GM23338 (cell line): Measurements from ENCODE around the gene RELL1. TPM values are rescaled to one million over a fixed set of nuclear protein-coding genes. Genes with fewer than 3 reads are reported as not detected.

Source experiments
- ATAC-seq: fragments of 200-7000 bp; cut with Tn5 transposase; 3 replicates; pipeline ENCODE4 v1.9.1; 2020
- DNase-seq: peaks from one replicate; pipeline ENCODE4 v3.0.0-alpha.2; 2015; ENCODE audit warnings: low spot score
- H2AFZ ChIP-seq: fragments of 200-600 bp; sonication (generic); 2 replicates; pipeline ENCODE4 v1.8.0; 2016; ENCODE audit warnings: antibody characterized with exemption, mild to moderate bottlenecking, moderate library complexity
- H3F3A ChIP-seq: fragments of 200-600 bp; sonication (generic); replicated peaks from 2 replicates; pipeline ENCODE4 v1.8.0; 2017; ENCODE audit warnings: antibody characterized with exemption, mixed run types, low read depth
- H3K27ac ChIP-seq: fragments of 200-600 bp; sonication (generic); 2 replicates; pipeline ENCODE4 v1.6.1; 2016; ENCODE audit warnings: low read depth
- H3K27me3 ChIP-seq: fragments of 200-600 bp; sonication (generic); 2 replicates; pipeline ENCODE4 v1.8.0; 2016; ENCODE audit warnings: mild to moderate bottlenecking, mixed run types, moderate library complexity; ENCODE audit not compliant: insufficient read depth
- H3K36me3 ChIP-seq: fragments of 200-600 bp; sonication (generic); 2 replicates; pipeline ENCODE4 v1.8.0; 2016; ENCODE audit warnings: mild to moderate bottlenecking; ENCODE audit not compliant: insufficient read depth
- H3K4me1 ChIP-seq: fragments of 200-600 bp; sonication (generic); 2 replicates; pipeline ENCODE4 v1.8.0; 2016; ENCODE audit warnings: mild to moderate bottlenecking, moderate library complexity; ENCODE audit not compliant: insufficient read depth
- H3K4me2 ChIP-seq: fragments of 200-600 bp; sonication (generic); 2 replicates; pipeline ENCODE4 v1.7.1; 2017; ENCODE audit warnings: mixed run types
- H3K4me3 ChIP-seq: fragments of 200-600 bp; sonication (generic); 2 replicates; pipeline ENCODE4 v1.6.1; 2016; ENCODE audit warnings: mixed run types
- H3K79me2 ChIP-seq: fragments of 200-600 bp; sonication (generic); replicated peaks from 2 replicates; pipeline ENCODE4 v1.8.0; 2017; ENCODE audit warnings: mild to moderate bottlenecking; ENCODE audit not compliant: insufficient read depth
- H3K9me2 ChIP-seq: fragments of 200-600 bp; sonication (generic); 2 replicates; pipeline ENCODE4 v1.8.0; 2017; ENCODE audit not compliant: insufficient read depth
- H4K20me1 ChIP-seq: fragments of 200-600 bp; sonication (generic); replicated peaks from 2 replicates; pipeline ENCODE4 v1.8.0; 2017; ENCODE audit warnings: mild to moderate bottlenecking; ENCODE audit not compliant: insufficient read depth
- H3K27ac Mint-ChIP-seq: 2 replicates; pipeline ENCODE4 v1.8.0; 2020; ENCODE audit warnings: inconsistent platforms, mild to moderate bottlenecking, moderate library complexity, mixed read lengths
- H3K27me3 Mint-ChIP-seq: 3 replicates; pipeline ENCODE4 v1.8.0; 2022; ENCODE audit warnings: low read depth, mild to moderate bottlenecking, moderate library complexity, mixed read lengths, inconsistent platforms; ENCODE audit not compliant: insufficient read depth, poor library complexity
- H3K36me3 Mint-ChIP-seq: 3 replicates; pipeline ENCODE4 v1.8.0; 2021; ENCODE audit warnings: low read depth, mild to moderate bottlenecking, inconsistent platforms, moderate library complexity, mixed read lengths
- H3K4me1 Mint-ChIP-seq: 3 replicates; pipeline ENCODE4 v1.8.0; 2020; ENCODE audit warnings: mild to moderate bottlenecking, inconsistent platforms, mixed read lengths
- H3K4me3 Mint-ChIP-seq: 3 replicates; pipeline ENCODE4 v1.8.0; 2021; ENCODE audit warnings: moderate library complexity, mild to moderate bottlenecking, inconsistent platforms, mixed read lengths
- H3K9me3 Mint-ChIP-seq: 3 replicates; pipeline ENCODE4 v1.8.0; 2020; ENCODE audit warnings: moderate library complexity, mild to moderate bottlenecking, inconsistent platforms, mixed read lengths
- CREB1 ChIP-seq: fragments of 250-450 bp; sonication (Bioruptor Pico); IDR thresholded peaks from 2 replicates; pipeline ENCODE4 v1.5.0; 2020; ENCODE audit warnings: low read depth, mild to moderate bottlenecking, moderate library complexity
- EZH2 ChIP-seq: fragments of 200-600 bp; sonication (generic); IDR thresholded peaks from one replicate; pipeline ENCODE4 v1.8.0; 2017; ENCODE audit warnings: antibody characterized with exemption, mild to moderate bottlenecking, low read depth; ENCODE audit not compliant: unreplicated experiment
- EZH2phosphoT487 ChIP-seq: fragments of 200-600 bp; sonication (generic); IDR thresholded peaks from one replicate; pipeline ENCODE4 v1.8.1; 2018; ENCODE audit warnings: antibody characterized with exemption; ENCODE audit not compliant: unreplicated experiment
- JUNB ChIP-seq: IDR thresholded peaks from one replicate; pipeline ENCODE4 v1.6.1; 2016; ENCODE audit warnings: antibody characterized with exemption; ENCODE audit not compliant: unreplicated experiment
- NANOG ChIP-seq: IDR thresholded peaks from 2 replicates; pipeline ENCODE4 v1.6.1; 2016; ENCODE audit warnings: antibody characterized with exemption, borderline replicate concordance
- POLR2AphosphoS5 ChIP-seq: IDR thresholded peaks from 2 replicates; pipeline ENCODE4 v1.6.1; 2016; ENCODE audit warnings: antibody characterized with exemption, low read depth
- STAT1 ChIP-seq: IDR thresholded peaks from one replicate; pipeline ENCODE4 v1.6.1; 2016; ENCODE audit warnings: antibody characterized with exemption; ENCODE audit not compliant: unreplicated experiment
- ZNF114 ChIP-seq: fragments of 250-450 bp; sonication (Bioruptor Pico); IDR thresholded peaks from 2 replicates; pipeline ENCODE4 v1.5.0; 2020; ENCODE audit warnings: mild to moderate bottlenecking, moderate library complexity
- ZNF331 ChIP-seq: fragments of 250-450 bp; sonication (Bioruptor Pico); IDR thresholded peaks from 2 replicates; pipeline ENCODE4 v1.5.0; 2020; ENCODE audit warnings: low read depth, mild to moderate bottlenecking, moderate library complexity
- polyA plus RNA-seq: library from polyadenylated mRNA; unstranded; fragments of >200 nt; fragmentation: Nextera tagmentation; extraction: Ambion mirVana; gene quantifications from 2 replicates; pipeline ENCODE4 v1.2.1, GENCODE V29; 2016
- total RNA-seq: library from RNA; depleted of rRNA; stranded (reverse); fragments of >200 nt; shearing (Covaris generic); gene quantifications from 2 replicates; pipeline ENCODE4 v1.2.3, GENCODE V29; 2014
- TF ChIP-seq, protein P1 (sequence below): IDR thresholded peaks from 2 replicates; pipeline ENCODE4 v1.6.1; 2016; ENCODE audit warnings: antibody characterized with exemption
- TF ChIP-seq, protein P2 (sequence below): IDR thresholded peaks from one replicate; pipeline ENCODE4 v1.6.1; 2018; ENCODE audit warnings: antibody characterized with exemption; ENCODE audit not compliant: unreplicated experiment
- TF ChIP-seq, protein P3 (sequence below): fragments of 250-450 bp; sonication (Bioruptor Pico); IDR thresholded peaks from 2 replicates; pipeline ENCODE4 v1.5.0; 2020; ENCODE audit warnings: mild to moderate bottlenecking, moderate library complexity
- TF ChIP-seq, protein P4 (sequence below), 2 experiments: fragments of 200-600 bp in 1 of 2; sonication (generic) in 1 of 2; conservative IDR thresholded peaks; 2 replicates each; pipeline versions ENCODE4 v1.5.1 to v1.6.1; 2016 to 2017; ENCODE audit warnings: antibody characterized with exemption in 2 of 2, low read depth in 2 of 2, mild to moderate bottlenecking in 2 of 2, moderate library complexity in 1 of 2

The RELL1 gene
- total and polyA plus RNA-seq, 2 experiments from 2014 or later = 2.8 to 28.5 TPM

DNA sequence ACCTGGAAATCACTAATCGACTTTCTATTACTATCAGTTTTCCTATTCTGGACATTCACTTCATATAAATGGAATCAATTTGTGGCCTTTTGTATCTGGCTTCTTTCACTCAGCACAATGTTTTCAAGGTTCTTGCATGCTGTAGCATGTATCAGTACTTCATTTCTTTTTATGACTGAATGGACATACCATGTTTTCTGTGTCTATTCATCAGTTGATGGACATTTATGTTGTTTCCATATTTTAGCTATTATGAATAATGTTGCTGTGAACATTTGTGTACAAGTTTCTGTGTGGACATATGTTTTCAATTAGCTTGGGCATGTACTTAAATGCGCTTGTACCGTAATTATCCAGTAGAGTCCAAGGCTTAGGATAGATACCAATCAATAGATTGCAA is 19.9 kb upstream of the RELL1 start:
- H3K36me3 ChIP-seq = no peaks in the 10 kb centered on the region
- no peak overlapping the region for H3K4me3 Mint-ChIP-seq
- H2AFZ ChIP-seq = no peak overlapping the region
- H3K4me3 ChIP-seq = no peak overlapping the region
- H3K79me2 ChIP-seq = no peaks in the 10 kb centered on the region
- H3K4me1 ChIP-seq = no peaks in the 10 kb centered on the region
- H3K27ac ChIP-seq = no peak overlapping the region
- DNase-seq = no peak
- no peaks in the 10 kb centered on the region; the same call in 2 of the 3 replicates for H3K9me3 Mint-ChIP-seq
- H3K27ac Mint-ChIP-seq = no peak overlapping the region
- TF ChIP-seq EZH2phosphoT487 (no peak), CREB1 (CRISPR knock-in tag) (no peak), ZNF331 (no peak), NANOG (no peak), POLR2AphosphoS5 (no peak), EZH2 (no peak), ZNF114 (CRISPR knock-in tag) (no peak), STAT1 (no peak), JUNB (no peak)
- TF ChIP-seq, protein P1, sequence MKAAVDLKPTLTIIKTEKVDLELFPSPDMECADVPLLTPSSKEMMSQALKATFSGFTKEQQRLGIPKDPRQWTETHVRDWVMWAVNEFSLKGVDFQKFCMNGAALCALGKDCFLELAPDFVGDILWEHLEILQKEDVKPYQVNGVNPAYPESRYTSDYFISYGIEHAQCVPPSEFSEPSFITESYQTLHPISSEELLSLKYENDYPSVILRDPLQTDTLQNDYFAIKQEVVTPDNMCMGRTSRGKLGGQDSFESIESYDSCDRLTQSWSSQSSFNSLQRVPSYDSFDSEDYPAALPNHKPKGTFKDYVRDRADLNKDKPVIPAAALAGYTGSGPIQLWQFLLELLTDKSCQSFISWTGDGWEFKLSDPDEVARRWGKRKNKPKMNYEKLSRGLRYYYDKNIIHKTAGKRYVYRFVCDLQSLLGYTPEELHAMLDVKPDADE = no peak
- TF ChIP-seq, protein P2, sequence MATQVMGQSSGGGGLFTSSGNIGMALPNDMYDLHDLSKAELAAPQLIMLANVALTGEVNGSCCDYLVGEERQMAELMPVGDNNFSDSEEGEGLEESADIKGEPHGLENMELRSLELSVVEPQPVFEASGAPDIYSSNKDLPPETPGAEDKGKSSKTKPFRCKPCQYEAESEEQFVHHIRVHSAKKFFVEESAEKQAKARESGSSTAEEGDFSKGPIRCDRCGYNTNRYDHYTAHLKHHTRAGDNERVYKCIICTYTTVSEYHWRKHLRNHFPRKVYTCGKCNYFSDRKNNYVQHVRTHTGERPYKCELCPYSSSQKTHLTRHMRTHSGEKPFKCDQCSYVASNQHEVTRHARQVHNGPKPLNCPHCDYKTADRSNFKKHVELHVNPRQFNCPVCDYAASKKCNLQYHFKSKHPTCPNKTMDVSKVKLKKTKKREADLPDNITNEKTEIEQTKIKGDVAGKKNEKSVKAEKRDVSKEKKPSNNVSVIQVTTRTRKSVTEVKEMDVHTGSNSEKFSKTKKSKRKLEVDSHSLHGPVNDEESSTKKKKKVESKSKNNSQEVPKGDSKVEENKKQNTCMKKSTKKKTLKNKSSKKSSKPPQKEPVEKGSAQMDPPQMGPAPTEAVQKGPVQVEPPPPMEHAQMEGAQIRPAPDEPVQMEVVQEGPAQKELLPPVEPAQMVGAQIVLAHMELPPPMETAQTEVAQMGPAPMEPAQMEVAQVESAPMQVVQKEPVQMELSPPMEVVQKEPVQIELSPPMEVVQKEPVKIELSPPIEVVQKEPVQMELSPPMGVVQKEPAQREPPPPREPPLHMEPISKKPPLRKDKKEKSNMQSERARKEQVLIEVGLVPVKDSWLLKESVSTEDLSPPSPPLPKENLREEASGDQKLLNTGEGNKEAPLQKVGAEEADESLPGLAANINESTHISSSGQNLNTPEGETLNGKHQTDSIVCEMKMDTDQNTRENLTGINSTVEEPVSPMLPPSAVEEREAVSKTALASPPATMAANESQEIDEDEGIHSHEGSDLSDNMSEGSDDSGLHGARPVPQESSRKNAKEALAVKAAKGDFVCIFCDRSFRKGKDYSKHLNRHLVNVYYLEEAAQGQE = no peak
- TF ChIP-seq, protein P3, sequence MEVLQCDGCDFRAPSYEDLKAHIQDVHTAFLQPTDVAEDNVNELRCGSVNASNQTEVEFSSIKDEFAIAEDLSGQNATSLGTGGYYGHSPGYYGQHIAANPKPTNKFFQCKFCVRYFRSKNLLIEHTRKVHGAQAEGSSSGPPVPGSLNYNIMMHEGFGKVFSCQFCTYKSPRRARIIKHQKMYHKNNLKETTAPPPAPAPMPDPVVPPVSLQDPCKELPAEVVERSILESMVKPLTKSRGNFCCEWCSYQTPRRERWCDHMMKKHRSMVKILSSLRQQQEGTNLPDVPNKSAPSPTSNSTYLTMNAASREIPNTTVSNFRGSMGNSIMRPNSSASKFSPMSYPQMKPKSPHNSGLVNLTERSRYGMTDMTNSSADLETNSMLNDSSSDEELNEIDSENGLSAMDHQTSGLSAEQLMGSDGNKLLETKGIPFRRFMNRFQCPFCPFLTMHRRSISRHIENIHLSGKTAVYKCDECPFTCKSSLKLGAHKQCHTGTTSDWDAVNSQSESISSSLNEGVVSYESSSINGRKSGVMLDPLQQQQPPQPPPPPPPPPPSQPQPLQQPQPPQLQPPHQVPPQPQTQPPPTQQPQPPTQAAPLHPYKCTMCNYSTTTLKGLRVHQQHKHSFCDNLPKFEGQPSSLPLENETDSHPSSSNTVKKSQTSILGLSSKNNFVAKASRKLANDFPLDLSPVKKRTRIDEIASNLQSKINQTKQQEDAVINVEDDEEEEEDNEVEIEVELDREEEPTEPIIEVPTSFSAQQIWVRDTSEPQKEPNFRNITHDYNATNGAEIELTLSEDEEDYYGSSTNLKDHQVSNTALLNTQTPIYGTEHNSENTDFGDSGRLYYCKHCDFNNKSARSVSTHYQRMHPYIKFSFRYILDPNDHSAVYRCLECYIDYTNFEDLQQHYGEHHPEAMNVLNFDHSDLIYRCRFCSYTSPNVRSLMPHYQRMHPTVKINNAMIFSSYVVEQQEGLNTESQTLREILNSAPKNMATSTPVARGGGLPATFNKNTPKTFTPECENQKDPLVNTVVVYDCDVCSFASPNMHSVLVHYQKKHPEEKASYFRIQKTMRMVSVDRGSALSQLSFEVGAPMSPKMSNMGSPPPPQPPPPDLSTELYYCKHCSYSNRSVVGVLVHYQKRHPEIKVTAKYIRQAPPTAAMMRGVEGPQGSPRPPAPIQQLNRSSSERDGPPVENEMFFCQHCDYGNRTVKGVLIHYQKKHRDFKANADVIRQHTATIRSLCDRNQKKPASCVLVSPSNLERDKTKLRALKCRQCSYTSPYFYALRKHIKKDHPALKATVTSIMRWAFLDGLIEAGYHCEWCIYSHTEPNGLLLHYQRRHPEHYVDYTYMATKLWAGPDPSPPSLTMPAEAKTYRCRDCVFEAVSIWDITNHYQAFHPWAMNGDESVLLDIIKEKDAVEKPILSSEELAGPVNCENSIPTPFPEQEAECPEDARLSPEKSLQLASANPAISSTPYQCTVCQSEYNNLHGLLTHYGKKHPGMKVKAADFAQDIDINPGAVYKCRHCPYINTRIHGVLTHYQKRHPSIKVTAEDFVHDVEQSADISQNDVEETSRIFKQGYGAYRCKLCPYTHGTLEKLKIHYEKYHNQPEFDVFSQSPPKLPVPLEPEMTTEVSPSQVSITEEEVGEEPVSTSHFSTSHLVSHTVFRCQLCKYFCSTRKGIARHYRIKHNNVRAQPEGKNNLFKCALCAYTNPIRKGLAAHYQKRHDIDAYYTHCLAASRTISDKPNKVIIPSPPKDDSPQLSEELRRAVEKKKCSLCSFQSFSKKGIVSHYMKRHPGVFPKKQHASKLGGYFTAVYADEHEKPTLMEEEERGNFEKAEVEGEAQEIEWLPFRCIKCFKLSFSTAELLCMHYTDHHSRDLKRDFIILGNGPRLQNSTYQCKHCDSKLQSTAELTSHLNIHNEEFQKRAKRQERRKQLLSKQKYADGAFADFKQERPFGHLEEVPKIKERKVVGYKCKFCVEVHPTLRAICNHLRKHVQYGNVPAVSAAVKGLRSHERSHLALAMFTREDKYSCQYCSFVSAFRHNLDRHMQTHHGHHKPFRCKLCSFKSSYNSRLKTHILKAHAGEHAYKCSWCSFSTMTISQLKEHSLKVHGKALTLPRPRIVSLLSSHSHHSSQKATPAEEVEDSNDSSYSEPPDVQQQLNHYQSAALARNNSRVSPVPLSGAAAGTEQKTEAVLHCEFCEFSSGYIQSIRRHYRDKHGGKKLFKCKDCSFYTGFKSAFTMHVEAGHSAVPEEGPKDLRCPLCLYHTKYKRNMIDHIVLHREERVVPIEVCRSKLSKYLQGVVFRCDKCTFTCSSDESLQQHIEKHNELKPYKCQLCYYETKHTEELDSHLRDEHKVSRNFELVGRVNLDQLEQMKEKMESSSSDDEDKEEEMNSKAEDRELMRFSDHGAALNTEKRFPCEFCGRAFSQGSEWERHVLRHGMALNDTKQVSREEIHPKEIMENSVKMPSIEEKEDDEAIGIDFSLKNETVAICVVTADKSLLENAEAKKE = no peak
- TF ChIP-seq, protein P4, sequence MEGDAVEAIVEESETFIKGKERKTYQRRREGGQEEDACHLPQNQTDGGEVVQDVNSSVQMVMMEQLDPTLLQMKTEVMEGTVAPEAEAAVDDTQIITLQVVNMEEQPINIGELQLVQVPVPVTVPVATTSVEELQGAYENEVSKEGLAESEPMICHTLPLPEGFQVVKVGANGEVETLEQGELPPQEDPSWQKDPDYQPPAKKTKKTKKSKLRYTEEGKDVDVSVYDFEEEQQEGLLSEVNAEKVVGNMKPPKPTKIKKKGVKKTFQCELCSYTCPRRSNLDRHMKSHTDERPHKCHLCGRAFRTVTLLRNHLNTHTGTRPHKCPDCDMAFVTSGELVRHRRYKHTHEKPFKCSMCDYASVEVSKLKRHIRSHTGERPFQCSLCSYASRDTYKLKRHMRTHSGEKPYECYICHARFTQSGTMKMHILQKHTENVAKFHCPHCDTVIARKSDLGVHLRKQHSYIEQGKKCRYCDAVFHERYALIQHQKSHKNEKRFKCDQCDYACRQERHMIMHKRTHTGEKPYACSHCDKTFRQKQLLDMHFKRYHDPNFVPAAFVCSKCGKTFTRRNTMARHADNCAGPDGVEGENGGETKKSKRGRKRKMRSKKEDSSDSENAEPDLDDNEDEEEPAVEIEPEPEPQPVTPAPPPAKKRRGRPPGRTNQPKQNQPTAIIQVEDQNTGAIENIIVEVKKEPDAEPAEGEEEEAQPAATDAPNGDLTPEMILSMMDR (conservative IDR thresholded peaks at IDR 0.05; ENCODE audit: low read depth in 2 of 2) = no peak
- no peaks in the 10 kb centered on the region for H3K27me3 ChIP-seq
- H3K4me1 Mint-ChIP-seq = no peaks in the 10 kb centered on the region
- no peaks in the 10 kb centered on the region for H3K27me3 Mint-ChIP-seq
- ATAC-seq = no peak
- no peaks in the 10 kb centered on the region for H4K20me1 ChIP-seq
- no peaks in the 10 kb centered on the region for H3F3A ChIP-seq
- no peaks in the 10 kb centered on the region for H3K9me2 ChIP-seq
- H3K4me2 ChIP-seq = no peak overlapping the region
- H3K36me3 Mint-ChIP-seq = no peaks in the 10 kb centered on the region
